Mesenteric fat pad (tissue), 1 donor: ENCODE measurements around the gene GCNT4. TPM values are rescaled to one million over a fixed set of nuclear protein-coding genes. Genes with fewer than 3 reads are reported as not detected.

Experiments
- DNase-seq: peaks from one replicate; pipeline ENCODE4 v3.0.0-alpha.2; 2020; ENCODE audit warnings: low spot score
- total RNA-seq: library from RNA; stranded (reverse); fragmentation: NEBNext Ultra II Directional; extraction: Animal tissue kit (Norgen Biotek cat#: 25700); gene quantifications from one replicate; pipeline ENCODE4 v1.2.1, GENCODE V29; 2021
- donor health status: DM: yes; HTN: yes; CAD: no.

Gene GCNT4
- total RNA-seq, 1 donor from 2014 or later = 1.00 TPM

DNA sequence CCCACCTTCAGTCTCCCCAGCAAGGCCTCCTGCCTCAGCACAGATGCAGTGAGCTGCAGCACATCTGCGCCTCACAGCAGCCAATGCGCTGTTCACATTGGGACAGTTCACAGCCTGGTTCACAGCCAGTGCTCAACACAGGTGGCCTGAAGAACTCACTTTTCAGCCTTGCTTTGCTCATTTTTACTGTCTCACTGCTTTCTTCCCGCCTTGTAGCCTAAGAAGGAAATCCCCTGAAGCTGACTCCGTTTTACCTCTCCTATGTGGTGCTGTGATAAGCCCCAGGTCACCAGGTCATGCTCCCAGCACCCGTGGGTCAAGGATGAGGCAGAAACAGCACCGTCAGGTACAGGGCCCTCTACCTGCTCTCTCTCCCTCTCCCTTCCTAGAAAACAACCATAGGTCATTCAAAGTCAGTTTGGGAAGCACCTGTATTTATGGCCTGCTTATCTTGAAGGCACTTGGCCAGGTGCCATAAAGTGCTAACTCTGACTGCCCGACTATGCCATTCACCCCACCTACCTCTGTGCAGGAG, 1.1 kb downstream of the GCNT4 start:
- DNase-seq = no peak

DNA sequence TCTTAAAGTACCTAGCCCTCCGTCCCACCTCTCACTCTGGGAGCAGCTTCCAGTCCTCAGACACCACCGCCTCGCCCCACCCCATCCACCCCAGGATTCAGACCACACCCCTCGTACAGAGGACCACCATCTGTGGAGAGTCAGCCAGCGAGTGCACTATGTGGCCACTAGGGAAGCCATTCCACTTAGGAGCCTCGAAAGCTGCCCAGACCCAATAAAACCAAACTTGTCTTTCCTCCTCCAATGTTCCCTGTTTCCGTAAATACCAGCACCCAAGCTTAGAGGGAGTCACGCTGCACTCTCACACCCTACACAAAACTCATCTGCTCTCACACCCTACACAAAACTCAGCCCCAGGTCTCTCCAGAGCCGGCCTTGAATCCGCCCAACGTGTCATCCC, 1.9 kb downstream of the GCNT4 start:
- DNase-seq = no peak

DNA sequence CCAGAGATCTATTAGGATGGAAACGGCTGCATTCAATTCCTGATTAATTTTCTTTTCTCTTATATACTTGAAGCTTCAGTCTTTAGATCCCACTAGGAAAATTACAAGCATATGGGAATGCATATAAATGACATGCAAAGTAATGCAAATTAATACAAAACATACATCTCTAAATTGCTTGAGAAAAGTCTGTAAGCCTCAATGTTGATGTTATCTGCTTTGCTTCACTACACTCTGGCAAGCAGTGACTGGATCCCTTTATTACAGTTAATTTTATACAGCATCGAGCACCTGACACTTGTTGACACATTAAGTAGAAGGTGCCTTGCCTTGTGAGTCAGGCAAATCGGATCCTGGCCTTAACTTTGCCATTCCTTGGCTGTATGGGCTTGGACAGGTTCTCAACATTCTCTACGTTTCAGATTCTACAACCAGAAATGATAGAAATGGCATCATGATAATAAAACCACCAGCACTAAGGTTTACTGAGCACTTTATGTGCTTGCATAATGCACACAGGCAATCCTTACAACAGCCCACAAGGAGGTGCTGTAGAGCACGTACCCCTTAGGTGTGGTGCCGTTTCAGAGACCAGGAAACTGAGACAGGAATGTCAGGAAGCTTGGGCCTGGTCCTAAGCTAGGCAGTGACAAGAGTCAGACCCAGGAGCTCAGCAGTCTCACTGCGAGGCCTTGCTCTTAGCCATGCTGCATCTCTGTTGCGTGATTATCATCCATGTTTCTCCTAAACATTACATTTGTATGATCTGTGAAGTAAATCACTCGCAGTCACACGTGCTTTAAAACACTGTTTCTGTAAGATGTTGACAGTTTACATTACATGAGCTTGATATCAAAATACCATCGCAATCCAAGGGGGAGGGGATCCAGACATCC, 2.7 kb downstream of the GCNT4 start:
- no peak for DNase-seq

DNA sequence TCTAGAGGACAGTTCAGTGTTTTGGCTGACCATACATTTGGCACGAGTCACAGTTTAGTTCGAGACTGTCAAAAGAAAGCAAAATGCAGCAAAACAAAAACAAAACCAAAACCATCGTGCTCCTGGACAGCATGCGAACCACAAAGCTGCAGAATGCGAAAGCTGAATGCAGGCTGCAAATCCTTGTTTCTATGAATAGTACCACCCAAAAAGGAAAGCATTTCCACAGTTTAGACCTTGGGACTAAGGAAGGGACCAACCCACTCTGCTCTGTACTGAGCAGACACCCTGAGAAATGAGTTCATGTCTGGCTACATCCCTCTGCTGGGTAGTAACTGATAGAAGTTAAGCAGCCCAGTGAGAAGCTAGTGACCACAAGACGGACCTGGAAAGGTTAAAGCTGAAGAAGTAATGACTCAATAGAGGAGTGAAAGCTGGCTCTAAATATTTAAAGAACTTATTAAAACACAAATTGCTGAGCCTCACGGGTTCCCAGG, 3.9 kb downstream of the GCNT4 start:
- no peak for DNase-seq

DNA sequence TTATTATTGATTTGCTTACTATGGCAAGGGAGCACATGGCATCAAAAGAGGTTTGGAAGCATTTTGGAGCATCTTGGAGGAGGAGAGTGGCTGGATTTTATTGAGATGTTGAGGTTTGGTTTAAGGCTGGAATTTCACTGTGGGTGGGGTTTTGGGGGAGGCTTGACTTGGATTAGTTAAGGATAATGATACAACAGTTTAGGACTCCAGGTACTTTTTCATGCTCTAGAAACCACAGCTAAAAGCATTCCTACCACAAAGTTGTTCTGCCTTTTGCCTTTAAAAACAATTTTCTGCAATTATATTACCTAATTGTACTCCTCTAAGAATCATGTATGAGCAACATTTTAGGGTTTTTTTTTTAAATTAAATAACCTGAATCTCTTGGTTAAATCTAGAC, 5.0 kb downstream of the GCNT4 start:
- DNase-seq = no peak

DNA sequence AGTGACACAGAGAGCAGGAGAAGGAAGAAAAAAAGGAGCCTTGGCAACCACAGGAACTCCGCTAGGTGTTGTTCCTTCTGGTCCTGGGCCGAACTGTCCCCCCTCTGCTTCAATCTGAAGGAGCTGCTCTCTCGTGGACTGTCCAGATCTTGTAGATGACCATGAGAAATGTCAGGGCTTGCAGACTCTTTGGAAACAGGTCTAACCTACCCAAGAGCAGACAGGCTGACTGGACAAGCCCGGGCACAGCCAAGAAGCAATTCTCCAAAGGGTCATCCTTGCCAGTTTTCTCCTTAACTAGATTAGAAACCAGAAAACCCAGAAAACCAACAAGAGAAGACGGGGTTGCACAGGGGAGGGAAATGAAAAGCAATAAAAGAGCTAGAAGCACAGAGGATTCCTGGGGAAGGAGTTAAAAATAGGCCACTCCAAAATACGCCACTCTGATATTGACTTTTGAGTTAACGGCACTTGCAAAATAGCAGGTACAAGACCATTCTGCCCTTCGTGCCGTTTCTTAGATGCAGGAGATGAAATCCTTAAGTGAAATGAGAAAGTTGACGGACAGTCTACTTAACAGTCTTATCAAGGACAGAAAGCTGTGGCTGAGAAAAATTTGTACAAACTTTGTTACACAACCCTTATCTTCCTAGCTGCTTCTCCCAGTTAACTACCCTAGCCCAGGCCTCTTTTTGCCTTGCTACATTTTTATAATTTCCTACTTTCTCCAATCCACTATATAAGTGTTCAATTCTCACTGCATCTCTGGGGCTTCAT, 5.8 kb downstream of the GCNT4 start:
- DNase-seq = no peak

DNA sequence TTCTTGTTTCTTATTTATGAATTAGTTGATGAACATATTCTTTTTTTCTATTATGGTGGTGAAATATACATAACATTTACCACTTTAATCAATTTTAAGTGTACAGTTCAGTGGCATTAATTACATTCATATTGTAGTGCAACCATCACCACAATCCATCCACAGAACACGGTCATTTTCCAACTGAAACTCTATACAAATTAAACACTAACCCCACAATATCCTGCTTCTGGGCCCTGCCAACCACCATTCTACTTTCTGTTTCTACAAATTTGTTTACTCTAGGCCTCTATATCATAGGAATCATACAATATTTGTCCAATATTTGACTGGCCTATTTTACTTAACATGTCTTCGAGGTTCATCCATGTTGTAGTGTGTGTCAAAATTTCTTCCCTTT, 7.3 kb downstream of the GCNT4 start:
- no peak for DNase-seq

DNA sequence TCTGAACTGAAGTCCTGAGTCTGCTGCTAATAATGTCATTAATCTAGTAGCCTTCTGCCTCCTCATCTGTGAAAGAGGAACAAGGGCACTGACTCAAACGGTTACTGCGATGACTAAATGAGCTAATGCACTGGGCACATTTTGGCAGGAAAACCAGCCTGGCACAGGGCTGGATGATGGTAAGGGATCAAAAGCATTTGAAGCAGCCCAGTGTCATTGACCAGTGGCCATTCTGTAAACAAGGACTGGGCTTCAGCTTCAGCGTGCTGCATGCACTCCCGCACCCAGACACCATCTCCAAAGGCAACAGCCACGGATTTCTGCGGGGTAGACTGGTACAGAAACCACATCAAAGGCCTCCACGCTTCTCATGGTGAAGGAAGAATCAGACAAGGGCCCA, 8.0 kb downstream of the GCNT4 start:
- DNase-seq = no peak

DNA sequence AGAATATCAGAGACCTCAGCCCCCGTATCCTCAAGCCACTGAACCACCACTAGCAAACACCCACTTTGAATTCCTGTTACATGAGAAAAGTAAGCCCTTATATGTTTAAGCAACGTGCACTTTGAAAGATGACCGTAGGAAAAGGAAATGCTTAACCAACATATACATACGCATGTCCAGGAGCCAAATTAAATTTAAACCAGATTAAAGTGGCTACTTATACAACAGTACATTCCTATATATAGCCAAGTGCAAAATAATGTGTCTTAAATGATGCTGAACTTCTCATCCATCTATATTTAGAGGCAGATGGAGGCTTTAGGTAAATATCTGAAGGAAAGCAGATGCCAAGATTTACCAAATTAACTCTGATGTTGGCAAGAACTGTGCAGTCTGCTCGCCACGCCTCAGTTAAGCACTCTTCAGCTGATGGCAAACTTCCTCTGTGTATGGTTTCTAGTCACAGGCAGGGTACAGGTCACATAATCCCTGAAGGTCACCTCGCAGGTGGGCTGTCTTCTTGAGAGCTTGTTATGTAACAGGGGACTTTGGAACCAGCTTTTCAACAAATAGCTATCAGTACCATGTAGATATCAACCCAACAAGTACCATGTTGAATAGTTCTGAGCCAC, 8.6 kb downstream of the GCNT4 start:
- no peak for DNase-seq

DNA sequence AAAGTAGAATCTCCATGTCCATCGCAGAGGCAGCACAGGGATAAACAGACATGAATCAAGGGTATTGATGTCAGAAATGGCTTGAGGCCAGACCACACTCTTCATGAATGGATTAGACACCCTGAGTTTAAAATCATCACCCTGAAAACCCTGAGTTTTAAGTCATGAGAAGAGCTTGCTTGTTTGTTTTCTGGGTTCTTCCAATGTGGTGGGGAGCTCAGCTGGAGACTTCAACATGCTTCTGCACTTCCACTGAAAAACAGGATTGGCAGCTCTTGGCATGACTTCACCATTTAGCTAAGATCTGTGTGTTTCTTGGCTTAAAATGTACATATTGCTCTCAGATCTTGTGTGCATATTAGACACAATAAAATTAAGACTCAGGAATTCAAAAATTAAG, 9.8 kb downstream of the GCNT4 start:
- no peak for DNase-seq

DNA sequence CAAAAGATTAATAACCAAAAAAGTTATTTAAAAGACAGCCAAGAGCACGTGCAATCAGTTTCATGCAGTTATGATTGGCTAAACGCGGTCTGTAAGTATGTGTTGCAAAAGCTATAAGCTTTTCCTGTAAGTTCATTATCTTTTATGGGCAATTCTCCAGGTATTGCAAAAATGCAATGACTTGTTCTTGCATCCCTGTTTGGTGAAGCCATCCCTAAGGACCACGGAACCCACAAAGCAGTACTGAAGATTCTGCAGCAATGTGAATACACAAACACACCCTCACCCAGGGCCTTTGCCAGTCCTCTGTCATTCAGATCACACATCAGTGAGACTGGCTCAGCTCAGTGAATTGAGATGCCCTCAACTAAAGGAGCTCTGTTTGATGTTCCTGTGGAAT, 11.4 kb downstream of the GCNT4 start:
- no peak for DNase-seq

DNA sequence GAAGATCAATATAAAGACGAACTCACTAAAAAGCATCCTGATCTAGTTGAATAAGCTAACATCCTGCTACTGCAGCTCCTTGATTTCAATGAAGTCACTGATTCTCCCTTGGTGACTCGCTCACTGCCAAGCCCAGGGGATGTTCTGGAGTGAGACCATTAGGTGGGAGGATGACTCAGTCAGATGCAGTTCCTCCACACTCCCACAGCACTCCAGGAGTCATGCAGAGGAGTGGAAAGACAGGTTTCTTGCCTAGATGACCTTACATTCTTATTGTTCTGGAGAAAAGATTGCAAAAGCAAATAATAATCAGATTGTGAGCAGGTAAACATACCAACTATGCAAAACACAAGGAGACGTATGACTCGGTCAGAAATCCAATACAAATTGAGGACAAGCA, 15.3 kb downstream of the GCNT4 start:
- DNase-seq = no peak

DNA sequence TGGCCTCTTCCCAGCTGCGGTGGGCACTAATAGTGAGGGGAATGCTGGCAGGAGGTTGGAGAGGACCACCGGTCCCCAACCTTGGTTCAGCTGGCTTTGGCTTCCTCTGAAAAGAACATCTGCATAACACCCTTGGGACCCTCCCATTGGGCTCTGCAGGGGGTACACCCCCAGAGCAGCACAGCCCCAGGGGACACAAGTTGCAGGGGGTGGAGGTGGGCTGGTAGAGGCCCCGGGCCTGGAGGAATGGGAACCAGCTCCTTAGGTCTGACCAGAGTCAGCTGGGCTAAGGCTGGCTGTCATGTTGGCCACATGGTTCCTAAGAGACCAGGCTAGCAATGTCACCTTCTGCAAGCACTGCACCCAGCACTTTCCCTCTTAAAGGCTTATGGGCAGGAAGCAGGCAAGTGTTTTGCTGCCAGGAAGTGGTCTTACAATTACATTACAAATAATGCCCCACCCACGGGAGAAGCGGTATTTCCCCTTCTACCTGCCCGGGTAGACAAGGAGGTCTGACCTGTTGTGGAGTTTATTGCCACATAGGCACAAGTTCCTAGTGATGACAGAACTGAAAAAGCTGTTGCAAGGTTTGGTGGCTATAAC, 18.1 kb downstream of the GCNT4 start:
- no peak for DNase-seq

DNA sequence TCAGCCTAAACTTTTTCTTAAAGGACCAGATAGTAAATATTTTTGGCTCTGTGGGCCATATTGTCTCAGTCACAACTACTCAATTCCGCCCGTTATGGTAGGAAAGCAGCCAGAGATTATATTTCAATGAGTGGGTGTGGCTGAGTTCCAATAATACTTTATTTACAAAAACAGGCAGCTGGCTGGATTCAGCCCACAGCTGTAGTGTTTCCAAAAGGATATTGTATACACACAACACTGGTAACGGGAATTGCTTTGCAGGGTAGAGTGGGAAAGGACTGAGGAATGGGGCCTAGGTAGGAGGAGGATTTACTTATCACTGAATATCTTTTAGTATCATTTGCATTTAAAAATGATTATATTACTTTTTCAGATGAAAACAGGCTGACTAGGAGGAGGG, 21.0 kb downstream of the GCNT4 start:
- no peak for DNase-seq

DNA sequence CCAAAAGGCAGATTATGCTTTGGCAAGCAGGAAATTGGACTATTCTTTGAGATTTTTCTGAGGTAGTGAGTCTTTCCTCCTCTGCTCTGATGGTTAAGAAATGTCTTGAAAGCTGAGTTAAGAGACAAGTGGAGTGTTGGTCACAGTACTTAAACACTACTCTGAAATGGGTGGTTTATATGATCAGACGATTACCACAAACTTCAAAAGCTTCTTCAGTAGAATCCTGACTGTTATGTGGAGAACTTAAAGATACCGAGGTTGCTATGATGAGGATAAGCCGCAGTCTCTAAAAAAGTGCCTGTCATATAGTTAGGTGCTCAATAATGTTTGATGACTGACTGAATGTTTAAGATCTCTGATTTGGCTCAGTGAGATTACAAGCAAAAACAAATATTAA, 24.3 kb downstream of the GCNT4 start:
- DNase-seq = no peak

DNA sequence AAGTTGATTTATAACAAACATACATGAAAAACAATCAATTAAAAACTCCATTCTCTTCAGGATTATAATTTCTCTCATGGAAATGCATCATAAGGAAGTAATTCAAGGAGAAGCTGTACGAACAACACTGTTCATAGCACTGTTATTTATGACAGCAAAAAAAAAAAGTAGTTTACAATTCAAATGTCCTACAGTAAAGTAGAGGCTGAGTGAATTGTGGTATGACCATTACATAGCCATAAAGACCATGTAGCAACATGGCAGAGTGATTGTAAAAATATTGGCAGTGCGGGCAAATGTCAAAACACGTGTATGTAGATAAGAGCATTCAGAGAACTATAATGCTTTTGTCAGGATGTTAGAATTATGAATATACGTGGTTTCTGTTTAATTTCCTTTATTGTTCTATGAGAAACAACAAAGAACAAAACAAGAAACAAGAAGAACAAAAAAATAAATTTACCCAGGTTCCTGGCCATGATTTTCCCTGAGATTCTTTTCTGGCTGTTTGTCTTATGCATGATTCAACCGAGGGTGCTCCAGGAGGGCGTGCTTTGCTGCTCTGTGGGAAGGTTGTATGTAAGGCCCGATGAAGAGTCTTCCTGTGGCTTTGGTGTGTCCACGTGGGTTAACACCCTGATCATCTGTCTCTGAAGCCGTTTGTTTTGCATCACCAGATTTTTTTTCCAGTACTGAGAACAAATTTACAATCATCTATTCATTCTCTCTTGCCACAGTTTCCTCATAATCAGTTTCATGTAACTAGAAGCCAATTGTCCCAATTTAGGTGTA, 28.8 kb downstream of the GCNT4 start:
- no peak for DNase-seq

DNA sequence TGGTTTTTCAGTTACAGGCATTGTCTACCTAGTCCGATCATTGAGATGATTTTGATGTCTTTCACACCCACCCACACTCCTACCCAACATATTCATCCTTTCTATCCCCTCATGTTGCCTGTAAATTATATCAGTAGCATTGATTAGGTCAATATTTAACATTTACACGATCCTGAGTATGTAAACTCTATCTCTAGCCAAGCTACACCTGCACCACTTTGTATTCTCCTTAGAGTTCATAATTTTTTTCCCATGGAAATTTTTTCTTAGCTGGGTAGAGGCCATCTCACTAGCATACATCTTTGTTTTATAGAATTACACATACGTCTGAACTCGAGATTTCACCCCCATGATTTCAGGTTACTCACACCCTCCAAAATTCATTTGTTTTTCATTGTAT, 30.6 kb downstream of the GCNT4 start:
- no peak for DNase-seq

DNA sequence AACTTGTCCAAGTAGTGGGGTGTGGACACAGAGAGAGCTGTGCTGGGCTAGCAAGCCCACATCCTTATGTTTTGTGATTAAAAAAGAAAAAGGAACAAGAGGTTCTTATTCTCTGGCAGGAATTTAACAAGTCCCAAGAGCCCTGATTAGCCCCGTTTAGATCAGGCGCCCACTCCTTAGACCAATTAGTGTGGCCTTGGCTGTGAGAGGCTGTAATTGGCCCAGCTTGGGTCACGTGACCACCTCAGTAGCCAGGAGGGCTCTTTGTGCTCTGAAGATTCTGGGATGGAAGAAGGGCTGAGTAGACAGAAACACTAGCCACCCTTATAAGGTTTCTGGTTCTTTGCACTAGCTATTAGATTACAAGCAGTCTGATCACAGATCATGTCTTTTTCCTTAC, 31.1 kb downstream of the GCNT4 start:
- no peak for DNase-seq

DNA sequence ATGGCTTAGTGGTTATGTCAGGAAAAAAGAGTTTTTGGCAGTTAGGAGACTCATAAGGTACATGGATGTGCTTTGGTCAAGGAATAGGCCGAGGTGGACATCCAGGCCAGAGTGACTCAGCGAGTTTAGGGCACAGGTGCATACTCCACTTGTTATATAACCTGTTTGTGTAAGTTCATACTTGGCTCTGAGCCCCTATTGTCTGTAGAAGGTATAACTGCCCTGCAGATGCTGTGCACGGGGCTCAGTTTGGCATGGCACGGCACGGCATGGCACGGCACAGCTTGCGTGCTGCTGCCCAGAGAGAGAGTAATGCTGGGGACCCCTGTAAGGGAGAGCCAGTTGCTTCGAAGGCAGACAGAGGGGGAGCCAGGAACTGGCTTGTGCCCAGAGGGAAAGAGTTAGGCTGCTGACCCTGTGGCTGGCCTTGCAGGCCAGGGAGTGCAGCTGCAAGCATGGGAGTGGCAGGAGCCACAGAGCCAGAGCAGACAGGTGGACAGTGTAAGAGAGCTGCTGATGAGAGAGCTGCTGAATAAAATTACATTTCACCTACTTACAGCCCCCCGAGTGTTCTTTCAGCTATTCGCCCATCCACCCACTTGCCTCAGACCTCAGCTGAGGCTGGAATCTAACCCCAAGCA, 32.2 kb downstream of the GCNT4 start:
- DNase-seq = no peak
